SJSA1 (cell line): ENCODE results near the gene CIZ1. TPM values are rescaled to one million over a fixed set of nuclear protein-coding genes. Genes with fewer than 3 reads are reported as not detected.
"Not testable (repeated sequence)": the region's sequence is repeated elsewhere in the genome, so short reads cannot be mapped to it uniquely, and the experiment has no call there.

Source experiments
- DNase-seq, 2 experiments: peaks; one replicate each; pipeline ENCODE4 v3.0.0-alpha.2; 2015 to 2020; ENCODE audit warnings: low spot score in 2 of 2, low read depth in 1 of 2
- H3K27ac ChIP-seq: fragments of 250-450 bp; sonication (Bioruptor Pico); 2 replicates; pipeline ENCODE4 v1.5.1; 2020; ENCODE audit warnings: mild to moderate bottlenecking, moderate library complexity
- H3K27me3 ChIP-seq: fragments of 250-450 bp; sonication (Bioruptor Pico); replicated peaks from 2 replicates; pipeline ENCODE4 v1.5.1; 2020; ENCODE audit warnings: mild to moderate bottlenecking, moderate library complexity
- H3K36me3 ChIP-seq: fragments of 250-450 bp; sonication (Bioruptor Pico); 2 replicates; pipeline ENCODE4 v1.5.1; 2020; ENCODE audit warnings: mild to moderate bottlenecking
- H3K4me1 ChIP-seq: fragments of 250-450 bp; sonication (Bioruptor Pico); replicated peaks from 2 replicates; pipeline ENCODE4 v1.6.1; 2021; ENCODE audit warnings: mild to moderate bottlenecking
- H3K4me3 ChIP-seq: fragments of 250-450 bp; sonication (Bioruptor Pico); 2 replicates; pipeline ENCODE4 v1.5.1; 2020; ENCODE audit warnings: mild to moderate bottlenecking
- H3K9me3 ChIP-seq: fragments of 250-450 bp; sonication (Bioruptor Pico); replicated peaks from 2 replicates; pipeline ENCODE4 v1.5.1; 2020; ENCODE audit warnings: mild to moderate bottlenecking
- total RNA-seq: library from RNA; depleted of rRNA; stranded (reverse); fragments of >200 nt; shearing (Covaris generic); gene quantifications from 2 replicates; pipeline ENCODE4 v1.2.3, GENCODE V29; 2014; rRNA removed

Gene CIZ1, protein sequence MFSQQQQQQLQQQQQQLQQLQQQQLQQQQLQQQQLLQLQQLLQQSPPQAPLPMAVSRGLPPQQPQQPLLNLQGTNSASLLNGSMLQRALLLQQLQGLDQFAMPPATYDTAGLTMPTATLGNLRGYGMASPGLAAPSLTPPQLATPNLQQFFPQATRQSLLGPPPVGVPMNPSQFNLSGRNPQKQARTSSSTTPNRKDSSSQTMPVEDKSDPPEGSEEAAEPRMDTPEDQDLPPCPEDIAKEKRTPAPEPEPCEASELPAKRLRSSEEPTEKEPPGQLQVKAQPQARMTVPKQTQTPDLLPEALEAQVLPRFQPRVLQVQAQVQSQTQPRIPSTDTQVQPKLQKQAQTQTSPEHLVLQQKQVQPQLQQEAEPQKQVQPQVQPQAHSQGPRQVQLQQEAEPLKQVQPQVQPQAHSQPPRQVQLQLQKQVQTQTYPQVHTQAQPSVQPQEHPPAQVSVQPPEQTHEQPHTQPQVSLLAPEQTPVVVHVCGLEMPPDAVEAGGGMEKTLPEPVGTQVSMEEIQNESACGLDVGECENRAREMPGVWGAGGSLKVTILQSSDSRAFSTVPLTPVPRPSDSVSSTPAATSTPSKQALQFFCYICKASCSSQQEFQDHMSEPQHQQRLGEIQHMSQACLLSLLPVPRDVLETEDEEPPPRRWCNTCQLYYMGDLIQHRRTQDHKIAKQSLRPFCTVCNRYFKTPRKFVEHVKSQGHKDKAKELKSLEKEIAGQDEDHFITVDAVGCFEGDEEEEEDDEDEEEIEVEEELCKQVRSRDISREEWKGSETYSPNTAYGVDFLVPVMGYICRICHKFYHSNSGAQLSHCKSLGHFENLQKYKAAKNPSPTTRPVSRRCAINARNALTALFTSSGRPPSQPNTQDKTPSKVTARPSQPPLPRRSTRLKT
- 38.2 and 38.8 TPM in 2 replicates for total RNA-seq

DNA sequence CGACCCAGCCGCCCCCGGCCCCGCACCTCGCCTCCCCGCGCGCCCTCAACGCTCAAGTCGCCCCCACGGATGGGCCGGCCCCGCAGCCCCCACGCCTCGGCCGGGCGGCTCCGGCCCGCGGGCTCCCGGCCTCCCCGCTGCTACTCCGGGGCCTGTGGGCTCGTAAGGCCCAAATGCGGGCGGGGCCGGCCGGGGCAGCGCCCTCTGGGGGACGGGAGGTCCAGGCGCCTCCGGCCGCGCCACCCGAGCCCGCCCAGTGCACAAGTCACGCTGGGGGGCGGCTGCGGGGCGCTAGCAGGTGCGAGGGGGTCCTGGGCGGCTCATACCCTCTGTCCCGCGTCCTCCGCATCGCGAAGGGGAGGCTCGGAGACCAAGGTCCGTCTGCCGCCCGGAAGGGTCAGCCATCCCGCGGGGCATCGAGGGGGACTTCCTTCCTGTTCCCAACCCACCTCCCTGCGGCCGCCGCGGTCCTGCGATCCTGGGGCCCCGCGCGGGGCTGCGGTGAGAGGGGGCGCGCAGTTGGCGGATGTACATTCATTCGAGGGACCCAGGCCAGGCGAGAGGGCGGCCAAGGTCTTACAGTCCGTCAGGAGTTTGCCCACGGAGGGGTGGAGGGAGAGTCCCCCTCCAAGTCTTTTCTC is at the start of gene CIZ1:
TSS of gene CIZ1 (minus strand) at position 167 of the 641 bp plus-strand sequence. CDS start 715 bp downstream, outside the sequence.
- H3K4me1 ChIP-seq, result peaks cover 21% of the 10 kb centered on the region
- peak within 1 kb of the TSS; percentile 70 for H3K4me3 ChIP-seq
- no peaks in the 10 kb centered on the region for H3K9me3 ChIP-seq
- peaks cover 37% of the 10 kb centered on the region for H3K36me3 ChIP-seq
- H3K27me3 ChIP-seq, result no peaks in the 10 kb centered on the region
- peak within 1 kb of the TSS; percentile 51 for H3K27ac ChIP-seq
- DNase-seq, result peak; percentile 70 to 76

DNA sequence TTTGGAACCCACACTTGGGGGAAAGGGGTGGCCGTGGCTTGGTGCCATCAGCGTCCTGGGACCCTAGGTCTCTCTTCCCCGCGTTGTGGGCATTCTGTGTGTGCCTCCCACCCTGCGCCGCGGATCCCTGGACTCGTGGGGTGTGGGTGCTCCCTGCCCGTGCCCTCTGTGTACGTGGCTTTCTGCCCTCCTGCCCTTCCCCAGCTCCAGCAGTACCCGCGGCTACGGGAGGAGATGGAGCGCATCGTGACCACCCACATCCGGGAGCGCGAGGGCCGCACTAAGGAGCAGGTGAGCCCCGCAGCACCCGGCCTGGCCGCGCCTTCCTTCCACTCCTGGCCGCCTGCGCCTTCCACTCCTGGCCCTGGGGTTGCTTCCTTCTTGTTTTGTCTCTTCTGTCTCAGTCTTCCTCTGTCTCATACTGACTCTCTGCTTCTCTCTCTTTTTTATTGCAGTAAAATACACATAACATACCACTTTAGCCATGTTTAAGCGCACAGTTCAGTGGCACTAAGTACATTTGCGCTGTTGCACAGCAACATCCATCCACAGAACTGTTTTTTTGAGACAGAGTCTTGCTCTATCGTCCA is 42.5 kb upstream of the CIZ1 start:
- DNase-seq, result peak in 1 of 2 experiments; percentile 34
- Histone ChIP-seq H3K4me1 (no peaks in the 10 kb centered on the region), H3K36me3 (no peaks in the 10 kb centered on the region), H3K9me3 (no peaks in the 10 kb centered on the region), H3K27ac (no peak overlapping the region), H3K27me3 (no peaks in the 10 kb centered on the region), H3K4me3 (no peak overlapping the region)

DNA sequence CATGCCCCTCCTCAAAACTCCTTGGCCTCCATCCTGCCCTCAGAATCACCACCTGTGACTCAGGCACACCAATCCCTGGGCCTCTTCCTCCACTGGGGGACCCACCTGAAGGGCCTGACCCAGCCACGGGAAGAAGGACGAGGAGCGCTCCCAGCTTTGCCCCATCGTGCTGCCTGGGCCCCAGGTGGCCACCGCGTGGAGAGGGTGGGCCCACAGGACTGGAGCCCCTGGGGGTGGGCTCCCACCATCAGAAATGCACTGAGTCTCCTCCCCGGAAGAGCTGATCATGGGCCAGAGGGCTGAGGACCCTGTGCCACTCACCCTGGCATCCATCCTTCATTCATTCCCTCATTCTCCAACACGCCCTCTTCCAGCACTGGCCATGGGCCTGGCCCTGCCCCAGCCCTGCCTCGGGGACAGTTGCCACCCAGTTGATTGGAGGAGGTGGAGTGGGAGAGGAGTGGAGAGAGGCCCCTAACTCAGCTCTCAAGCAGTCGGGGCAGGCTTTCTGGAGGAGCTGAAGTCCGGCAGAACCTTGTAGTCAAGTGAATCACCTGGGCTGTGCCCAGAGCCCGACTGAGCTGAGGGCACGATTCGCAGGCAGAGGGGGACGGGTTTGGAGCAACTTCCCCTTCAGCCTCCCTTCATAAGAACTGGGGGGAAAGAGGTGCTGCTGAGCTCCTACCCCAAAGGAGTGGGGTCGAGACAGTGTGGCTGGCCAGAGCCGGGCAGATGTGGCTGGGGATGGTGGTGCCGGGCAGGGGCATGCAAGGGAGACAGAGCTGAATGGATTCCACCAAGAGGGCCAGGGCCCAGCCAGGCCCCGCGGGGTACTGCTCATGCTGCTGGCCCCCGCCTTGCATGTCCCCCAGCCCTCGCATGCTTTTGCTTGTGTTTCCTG is 41.4 kb upstream of the CIZ1 start:
- no peak overlapping the region for H3K27ac ChIP-seq
- H3K36me3 ChIP-seq, result no peaks in the 10 kb centered on the region
- peak in 1 of 2 experiments; percentile 31 for DNase-seq
- H3K4me1 ChIP-seq, result no peaks in the 10 kb centered on the region
- no peaks in the 10 kb centered on the region for H3K27me3 ChIP-seq
- no peak overlapping the region for H3K4me3 ChIP-seq
- no peaks in the 10 kb centered on the region for H3K9me3 ChIP-seq

DNA sequence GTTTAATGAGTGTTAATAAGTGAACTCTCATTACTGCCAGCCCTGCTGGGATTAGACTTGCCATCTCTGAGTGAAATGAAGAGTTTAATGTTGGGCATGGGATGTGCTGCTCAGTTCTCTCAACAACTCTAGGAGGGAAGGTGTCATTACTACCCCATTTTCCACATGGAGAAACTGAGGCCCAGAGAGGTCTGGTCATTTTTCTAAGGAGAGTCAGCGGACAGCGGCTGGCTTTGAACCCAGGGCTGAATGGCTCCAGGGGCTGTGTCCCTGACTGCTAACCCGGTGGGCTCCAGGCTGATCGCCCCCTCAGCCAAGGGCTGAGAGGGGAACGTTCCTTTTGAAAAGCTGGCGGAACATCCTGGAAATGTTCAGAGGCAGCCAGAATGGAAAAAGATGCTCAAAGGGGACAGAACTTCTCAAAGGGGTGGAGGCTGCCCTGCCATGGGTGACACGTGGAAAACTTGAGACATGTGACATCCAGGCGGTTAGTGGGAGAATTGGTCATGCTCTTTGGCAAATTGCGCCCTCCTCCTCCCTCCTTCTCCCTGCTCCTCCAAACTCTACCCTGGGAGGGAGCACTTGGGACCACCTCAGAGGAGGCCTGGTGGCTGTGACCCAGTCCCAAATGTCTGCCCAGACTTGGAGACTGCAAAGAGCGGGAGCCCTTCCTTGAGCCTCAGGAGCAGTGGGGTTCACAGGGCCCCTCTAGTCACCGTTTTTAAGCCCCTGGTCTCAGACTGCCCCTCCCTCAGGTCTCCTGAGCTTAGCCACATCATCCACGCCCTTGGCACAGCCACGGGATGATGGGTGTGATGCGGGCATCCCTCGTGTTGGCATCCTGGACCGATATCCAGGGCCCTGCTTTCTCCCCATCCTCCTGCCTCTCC is 40.5 kb upstream of the CIZ1 start:
- Histone ChIP-seq H3K27me3 (no peaks in the 10 kb centered on the region), H3K36me3 (no peaks in the 10 kb centered on the region), H3K4me1 (no peaks in the 10 kb centered on the region), H3K27ac (no peak overlapping the region), H3K4me3 (no peak overlapping the region), H3K9me3 (no peaks in the 10 kb centered on the region)
- peak in 1 of 2 experiments; percentile 31 for DNase-seq

DNA sequence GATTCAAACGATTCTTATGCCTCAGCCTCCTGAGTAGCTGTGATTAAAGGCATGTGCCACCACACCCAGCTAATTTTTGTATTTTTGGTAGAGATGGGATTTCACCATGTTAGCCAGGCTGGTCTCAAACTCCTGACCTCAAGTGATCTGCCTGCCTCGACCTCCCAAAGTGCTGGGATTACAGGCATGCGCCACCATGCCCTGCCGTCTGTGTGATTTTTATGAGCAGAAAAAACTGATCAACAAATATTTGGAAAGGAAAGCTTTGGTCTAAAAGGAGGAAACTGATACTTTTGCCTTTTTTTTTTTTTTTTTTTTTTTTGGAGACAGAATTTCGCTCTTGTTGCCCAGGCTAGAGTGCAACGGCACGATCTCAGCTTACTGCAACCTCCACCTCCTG is 39.5 kb upstream of the CIZ1 start:
- not testable (repeated sequence) for H3K4me1 ChIP-seq, H3K27me3 ChIP-seq, H3K4me3 ChIP-seq, H3K27ac ChIP-seq, H3K36me3 ChIP-seq, DNase-seq, H3K9me3 ChIP-seq

DNA sequence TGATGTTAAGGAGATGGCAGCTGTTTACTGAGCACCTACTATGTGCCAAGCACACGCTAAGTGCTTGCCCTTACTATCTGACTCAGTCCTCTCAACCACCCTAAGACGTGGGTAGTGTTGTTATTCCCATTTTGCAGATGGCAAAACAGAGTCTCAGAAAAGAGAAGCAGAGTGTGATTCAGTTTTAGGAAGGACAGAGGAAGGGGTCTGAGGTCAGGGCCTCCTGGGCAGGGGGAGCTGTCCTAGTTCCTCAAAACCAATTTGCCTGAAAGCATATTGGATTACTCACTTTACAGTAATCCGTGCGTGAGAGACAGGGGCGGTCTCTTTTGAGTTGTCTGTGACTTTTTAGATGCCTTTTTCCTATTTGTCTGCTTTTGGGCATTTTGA is 35.0 kb upstream of the CIZ1 start:
- H3K4me1 ChIP-seq, result no peaks in the 10 kb centered on the region
- H3K9me3 ChIP-seq, result no peaks in the 10 kb centered on the region
- H3K36me3 ChIP-seq, result no peaks in the 10 kb centered on the region
- no peak overlapping the region for H3K4me3 ChIP-seq
- H3K27ac ChIP-seq, result no peak overlapping the region
- no peaks in the 10 kb centered on the region for H3K27me3 ChIP-seq
- no peak for DNase-seq

DNA sequence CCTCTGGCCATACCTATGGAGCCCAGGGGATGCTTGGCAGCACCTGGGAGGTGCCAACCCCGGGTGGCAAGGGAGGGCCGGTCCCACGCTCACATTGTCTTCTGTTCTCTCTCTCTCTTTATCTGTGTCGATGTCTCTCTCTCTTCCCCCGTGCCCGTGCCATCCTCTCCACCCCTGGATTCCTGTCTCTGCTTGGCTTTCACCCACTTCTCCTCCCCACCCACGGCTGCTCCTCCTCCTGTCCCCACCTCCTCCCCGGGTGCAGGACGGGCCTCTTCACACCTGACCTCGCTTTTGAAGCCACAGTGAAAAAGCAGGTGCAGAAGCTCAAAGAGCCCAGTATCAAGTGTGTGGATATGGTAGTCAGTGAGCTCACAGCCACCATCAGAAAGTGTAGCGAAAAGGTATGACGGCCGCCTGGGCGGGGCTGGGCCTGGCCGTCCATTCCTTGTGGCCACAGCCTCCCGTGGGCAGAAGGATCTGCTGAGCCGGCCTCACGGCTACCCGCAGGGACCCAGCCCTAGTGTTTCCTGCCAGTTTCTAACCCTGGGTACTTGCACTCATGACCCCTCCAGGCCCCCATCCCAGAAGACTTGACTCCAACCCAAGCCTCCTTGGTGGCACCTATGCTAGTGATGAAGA is 34.5 kb upstream of the CIZ1 start:
- H3K9me3 ChIP-seq, result no peaks in the 10 kb centered on the region
- no peaks in the 10 kb centered on the region for H3K27me3 ChIP-seq
- no peak overlapping the region for H3K4me3 ChIP-seq
- no peaks in the 10 kb centered on the region for H3K4me1 ChIP-seq
- no peak overlapping the region for H3K27ac ChIP-seq
- no peak for DNase-seq
- H3K36me3 ChIP-seq, result no peaks in the 10 kb centered on the region

DNA sequence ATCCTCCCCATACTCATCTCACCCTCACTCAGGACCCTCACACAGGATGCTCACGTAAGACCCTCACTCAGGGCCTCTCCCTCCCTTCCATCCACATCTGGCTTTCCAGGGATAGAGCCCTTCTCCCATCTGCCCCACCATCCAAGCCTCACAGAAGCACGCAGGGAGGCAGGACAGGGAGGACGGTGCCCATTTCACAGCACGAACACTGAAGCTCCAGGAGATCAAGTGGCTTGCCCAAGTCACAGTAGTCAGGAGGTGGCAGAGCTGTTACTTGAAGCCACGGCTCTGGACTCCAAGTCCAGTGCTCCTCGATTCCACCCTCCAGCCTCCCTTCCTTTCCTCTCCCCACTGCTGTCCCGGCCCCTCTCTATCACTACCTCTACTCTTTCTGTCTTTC is 33.5 kb upstream of the CIZ1 start:
- Histone ChIP-seq H3K4me3 (no peak overlapping the region), H3K27ac (no peak overlapping the region), H3K4me1 (no peaks in the 10 kb centered on the region), H3K27me3 (no peaks in the 10 kb centered on the region), H3K9me3 (no peaks in the 10 kb centered on the region), H3K36me3 (no peaks in the 10 kb centered on the region)
- DNase-seq, result peak in 1 of 2 experiments; percentile 32

DNA sequence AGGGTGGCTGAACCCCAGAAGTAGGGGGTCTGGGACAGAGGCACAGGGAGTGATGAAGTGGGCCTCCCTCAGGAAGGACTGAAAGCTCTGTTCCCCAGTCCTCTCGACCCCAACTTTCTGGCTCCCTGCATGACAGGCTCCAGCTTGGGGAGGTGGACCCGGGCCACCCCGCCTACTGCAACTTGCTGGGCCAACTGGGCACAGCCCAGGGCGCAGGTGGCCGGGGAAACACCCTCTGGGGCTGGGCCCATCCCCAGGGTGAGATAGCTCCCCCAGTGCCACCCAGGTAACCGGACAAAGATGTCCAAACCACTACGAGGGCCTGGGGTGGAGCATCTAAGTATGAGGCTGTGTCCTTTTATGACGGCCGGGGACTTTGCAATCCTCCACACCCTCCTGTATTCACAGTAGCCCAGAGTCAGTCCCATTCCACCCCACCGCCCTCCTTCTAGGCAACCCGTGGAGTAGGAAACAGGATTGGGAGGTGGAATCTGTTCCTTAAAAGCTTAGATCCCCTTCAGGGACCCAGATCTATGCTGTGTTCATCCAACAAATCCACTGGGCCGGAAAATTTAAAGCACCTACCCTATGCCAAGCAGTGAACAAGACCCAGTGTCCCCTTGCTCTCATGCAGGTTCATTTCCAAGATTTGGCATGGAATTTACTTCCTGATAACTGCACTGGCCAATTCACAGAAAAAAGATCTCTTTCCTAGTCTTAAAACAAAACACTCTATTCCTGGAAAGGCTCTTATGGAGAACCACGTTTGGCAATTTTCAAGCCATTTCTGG is 31.7 kb upstream of the CIZ1 start:
- no peak for DNase-seq
- no peak overlapping the region for H3K4me3 ChIP-seq
- no peak overlapping the region for H3K27ac ChIP-seq
- H3K4me1 ChIP-seq, result no peaks in the 10 kb centered on the region
- H3K27me3 ChIP-seq, result no peaks in the 10 kb centered on the region
- H3K36me3 ChIP-seq, result no peaks in the 10 kb centered on the region
- H3K9me3 ChIP-seq, result no peaks in the 10 kb centered on the region

DNA sequence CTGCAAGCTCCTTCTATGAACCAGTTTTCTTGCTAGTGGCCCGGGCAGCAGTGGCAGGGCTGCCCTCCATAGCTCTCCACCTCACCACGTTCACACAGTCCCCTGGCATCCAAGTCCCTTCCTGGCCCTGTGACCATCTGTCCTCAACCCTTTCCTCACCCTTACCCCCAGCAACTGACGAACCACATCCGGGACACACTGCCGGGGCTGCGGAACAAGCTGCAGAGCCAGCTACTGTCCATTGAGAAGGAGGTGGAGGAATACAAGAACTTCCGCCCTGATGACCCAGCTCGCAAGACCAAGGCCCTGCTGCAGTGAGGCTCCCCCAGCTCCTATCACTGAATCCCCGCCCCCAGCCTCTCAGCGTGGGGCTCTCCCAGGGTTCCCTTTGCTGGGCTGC is 30.7 kb upstream of the CIZ1 start:
- Histone ChIP-seq H3K4me1 (no peaks in the 10 kb centered on the region), H3K36me3 (no peaks in the 10 kb centered on the region), H3K27me3 (no peaks in the 10 kb centered on the region), H3K9me3 (no peaks in the 10 kb centered on the region), H3K27ac (no peak overlapping the region), H3K4me3 (no peak overlapping the region)
- DNase-seq, result no peak

DNA sequence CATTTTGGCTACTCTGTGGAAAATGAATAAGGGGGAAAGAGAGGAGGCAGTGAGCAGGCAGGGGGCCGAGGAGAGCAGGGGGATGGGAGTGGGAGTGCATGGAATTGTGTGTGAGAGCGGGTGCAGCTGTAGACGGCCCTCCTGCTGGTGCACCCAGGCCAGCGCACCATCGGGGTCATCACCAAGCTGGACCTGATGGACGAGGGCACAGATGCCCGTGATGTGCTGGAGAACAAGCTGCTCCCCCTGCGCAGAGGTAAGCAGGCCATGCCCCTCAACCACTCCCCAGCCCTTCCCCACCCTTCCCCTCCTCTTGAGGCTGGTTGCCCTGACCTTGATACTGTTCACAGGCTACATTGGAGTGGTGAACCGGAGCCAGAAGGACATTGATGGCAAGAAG is 28.5 kb upstream of the CIZ1 start:
- no peak for DNase-seq
- no peaks in the 10 kb centered on the region for H3K9me3 ChIP-seq
- H3K4me1 ChIP-seq, result peaks cover 16% of the 10 kb centered on the region
- H3K27ac ChIP-seq, result no peak overlapping the region
- no peak overlapping the region for H3K4me3 ChIP-seq
- H3K27me3 ChIP-seq, result no peaks in the 10 kb centered on the region
- H3K36me3 ChIP-seq, result no peaks in the 10 kb centered on the region
